Measurements from ENCODE around the gene SLC35E1. TPM values are rescaled to one million over a fixed set of nuclear protein-coding genes. Genes with fewer than 3 reads are reported as not detected.

Gene SLC35E1
- polyA plus RNA-seq, 1 of the 3 experiments (the other 2 are of a cell fraction) = 23.5 TPM

DNA sequence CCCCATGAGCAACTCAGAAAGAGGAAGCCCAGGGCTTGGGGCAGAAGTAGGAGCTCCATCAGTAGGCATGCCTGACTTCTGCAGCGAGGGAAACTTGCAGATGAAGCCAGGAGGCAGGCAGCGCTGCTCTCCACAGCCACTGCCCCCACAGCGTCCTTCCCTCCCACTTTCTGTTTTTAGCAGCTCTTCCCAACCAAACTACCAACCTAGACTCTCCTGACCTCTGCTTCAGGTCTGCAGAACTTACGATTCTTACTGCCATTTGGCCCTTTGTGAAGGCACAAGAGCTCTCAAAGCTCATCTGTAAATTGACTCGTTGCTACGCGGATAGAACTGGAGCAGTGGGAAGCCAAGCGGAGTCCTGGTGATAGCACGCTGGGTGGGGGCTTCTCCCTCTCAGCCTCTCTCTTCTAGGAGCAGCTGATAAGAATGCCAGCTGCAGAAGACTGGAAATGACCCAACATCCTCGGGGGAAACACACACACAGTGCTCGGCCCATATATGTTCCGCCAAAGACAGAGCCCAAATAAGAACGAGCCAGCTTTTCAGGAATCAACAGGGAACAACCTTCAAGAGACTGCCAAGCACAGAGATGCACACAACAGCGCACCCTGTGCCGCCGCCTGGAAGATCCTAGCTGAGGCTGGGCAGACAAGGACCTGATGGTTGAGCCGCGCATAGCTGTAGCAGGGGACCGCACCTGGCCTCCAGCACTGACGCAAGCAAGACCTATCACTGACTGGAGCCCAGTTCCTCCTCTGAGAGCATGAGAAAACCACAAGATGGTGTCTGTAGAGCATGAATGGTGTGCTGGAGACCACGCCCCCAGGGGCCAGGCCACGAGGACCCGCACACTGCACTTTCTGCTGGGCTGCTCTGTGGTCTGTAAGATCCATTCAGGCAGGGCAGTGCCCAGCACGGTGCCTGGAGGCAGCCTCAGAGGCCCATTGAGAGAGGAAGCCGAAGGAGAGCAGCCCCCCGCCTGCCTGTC lies 15.9 kb upstream of the SLC35E1 start:
- CTCF ChIA-PET = interaction anchor here (1.0 to 3.5 kb wide), 3 partner anchors 10 to 61 kb away, joined by 3 to 12 read pairs (median 6); no protein-coding TSS in a partner anchor

DNA sequence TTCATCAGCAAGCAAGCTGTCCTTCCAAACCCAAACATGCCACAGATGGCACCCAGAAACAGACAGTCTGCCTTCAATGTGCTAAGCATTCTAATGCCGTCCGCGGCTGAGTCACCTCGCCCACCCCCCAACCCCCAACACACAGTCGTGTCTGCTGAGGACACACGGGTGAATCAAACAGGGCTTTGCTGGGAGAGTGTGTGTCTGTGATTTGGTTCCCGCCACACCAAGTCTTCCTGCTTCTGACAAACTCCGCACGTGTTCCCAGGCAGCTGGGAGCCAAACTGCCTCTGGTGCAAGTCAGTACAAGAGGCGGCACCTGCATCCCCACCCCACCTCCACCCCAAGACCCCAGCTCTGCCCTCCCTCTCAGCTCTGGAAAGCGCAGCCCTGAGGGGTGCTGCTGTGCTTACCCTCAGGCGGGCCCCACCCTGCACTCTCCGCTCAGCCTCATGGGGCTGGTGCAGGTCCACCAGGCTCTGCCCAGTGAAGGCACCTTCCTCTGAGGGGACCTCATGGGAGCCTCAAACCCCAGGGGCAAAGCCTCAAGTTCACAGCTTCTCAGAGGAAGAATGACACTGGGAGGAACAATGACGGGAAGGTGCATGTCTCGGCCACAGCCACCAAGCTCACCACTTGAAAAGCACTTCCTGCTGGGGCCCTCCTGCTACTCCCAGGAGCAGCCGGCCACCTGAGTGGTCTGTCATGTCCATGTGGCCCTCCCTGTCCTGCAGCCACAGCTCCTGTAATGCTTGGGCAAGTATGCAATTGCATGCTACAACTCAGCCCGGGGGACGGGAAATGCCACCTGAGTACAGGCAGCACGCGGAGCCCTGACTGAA lies 15.0 kb upstream of the SLC35E1 start:
- CTCF ChIA-PET = interaction anchor here (1.0 to 1.2 kb wide), 2 partner anchors 9 to 60 kb away, joined by 3 to 6 read pairs; no protein-coding TSS in a partner anchor
- no peak for DNase-seq

More for the DNA sequence above, 15.9 kb upstream of the SLC35E1 start:
- no peak overlapping the region for H2AFZ ChIP-seq (ENCODE audit: low read depth)
- no peaks in the 10 kb centered on the region for H3K27me3 ChIP-seq (ENCODE audit: insufficient read depth)
- peaks cover 8% of the 10 kb centered on the region for H3F3A ChIP-seq (replicated peaks; ENCODE audit: insufficient read depth)
- H4K20me1 ChIP-seq (ENCODE audit: insufficient read depth) = peaks cover 99% of the 10 kb centered on the region
- H3K4me2 ChIP-seq = peak overlapping the region; percentile 7
- peak overlapping the region in 1 of 2 experiments; percentile 77; a peak in 2 of 4 replicates for H3K27ac ChIP-seq (ENCODE audit: low read depth in 2 of 2, low read length in 1 of 2)
- H3K9me3 ChIP-seq = no peaks in the 10 kb centered on the region
- H3K4me1 ChIP-seq (ENCODE audit: control insufficient read depth in 1 of 2, insufficient read depth in 2 of 2, low read depth in 1 of 2, low read length in 1 of 2) = peaks cover 48 to 85% of the 10 kb centered on the region in 2 experiments
- H3K4me3 ChIP-seq (ENCODE audit: low read depth in 2 of 2, low read length in 1 of 2) = peak overlapping the region in 1 of 2 experiments; percentile 19; a peak in 1 of 4 replicates
- 61% methylated on average over 15 of the region's 26 CpGs for WGBS (ENCODE audit: low lambda C conversion rate)
- POLR2A ChIA-PET = interaction anchor here (0.8 to 1.9 kb wide), 3 partner anchors 11 to 40 kb away, joined by 3 to 10 read pairs (median 5); partner anchors contain the start of genes MED26 and SLC35E1
- no peak overlapping the region for H3K9ac ChIP-seq
- H3K36me3 ChIP-seq (replicated peaks in 1 of 2; ENCODE audit: control insufficient read depth in 1 of 2, insufficient read depth in 2 of 2, low read length in 1 of 2) = no peaks in the 10 kb centered on the region
- H3K79me2 ChIP-seq (ENCODE audit: insufficient read depth) = peaks cover 99% of the 10 kb centered on the region
- peak; percentile 68 for DNase-seq
- TF ChIP-seq RAD21 (IDR thresholded peaks at IDR 0.05; ENCODE audit: low read length) = peak; percentile 31; the same call in 1 of the 2 replicates
- TF ChIP-seq NRF1 (IDR thresholded peaks at IDR 0.05; ENCODE audit: low read depth, low read length) = no peak
- no peak for TF ChIP-seq FOXJ3 (CRISPR knock-in tag; IDR thresholded peaks at IDR 0.05)
- peak; percentile 18; the same call in 1 of the 2 replicates for TF ChIP-seq MXI1 (IDR thresholded peaks at IDR 0.05; ENCODE audit: low read depth, low read length)
- no peak for TF ChIP-seq NFIC (IDR thresholded peaks at IDR 0.05; ENCODE audit: borderline replicate concordance)
- H3K9me2 ChIP-seq = no peaks in the 10 kb centered on the region

More for the DNA sequence above, 15.0 kb upstream of the SLC35E1 start:
- Histone ChIP-seq H3K4me1 (ENCODE audit: control insufficient read depth in 1 of 2, insufficient read depth in 2 of 2, low read depth in 1 of 2, low read length in 1 of 2) (peaks cover 50 to 85% of the 10 kb centered on the region in 2 experiments), H3K4me3 (ENCODE audit: low read depth in 2 of 2, low read length in 1 of 2) (no peak overlapping the region), H2AFZ (ENCODE audit: low read depth) (no peak overlapping the region), H4K20me1 (ENCODE audit: insufficient read depth) (peaks cover 99% of the 10 kb centered on the region), H3K9me2 (no peaks in the 10 kb centered on the region), H3F3A (replicated peaks; ENCODE audit: insufficient read depth) (peaks cover 8% of the 10 kb centered on the region), H3K27ac (ENCODE audit: low read depth in 2 of 2, low read length in 1 of 2) (peak overlapping the region in 1 of 2 experiments; percentile 77; a peak in 2 of 4 replicates), H3K27me3 (ENCODE audit: insufficient read depth) (no peaks in the 10 kb centered on the region), H3K9me3 (no peaks in the 10 kb centered on the region), H3K36me3 (replicated peaks in 1 of 2; ENCODE audit: control insufficient read depth in 1 of 2, insufficient read depth in 2 of 2, low read length in 1 of 2) (no peaks in the 10 kb centered on the region), H3K79me2 (ENCODE audit: insufficient read depth) (peaks cover 99% of the 10 kb centered on the region), H3K9ac (no peak overlapping the region), H3K4me2 (peak overlapping the region; percentile 7; the same call in 1 of the 2 replicates)
- WGBS (ENCODE audit: low lambda C conversion rate) = 69% methylated on average over 8 of the region's 20 CpGs
- POLR2A ChIA-PET = interaction anchor here (0.8 to 1.9 kb wide), 3 partner anchors 12 to 41 kb away, joined by 3 to 10 read pairs (median 5); partner anchors contain the start of genes MED26 and SLC35E1
- TF ChIP-seq, protein P1, sequence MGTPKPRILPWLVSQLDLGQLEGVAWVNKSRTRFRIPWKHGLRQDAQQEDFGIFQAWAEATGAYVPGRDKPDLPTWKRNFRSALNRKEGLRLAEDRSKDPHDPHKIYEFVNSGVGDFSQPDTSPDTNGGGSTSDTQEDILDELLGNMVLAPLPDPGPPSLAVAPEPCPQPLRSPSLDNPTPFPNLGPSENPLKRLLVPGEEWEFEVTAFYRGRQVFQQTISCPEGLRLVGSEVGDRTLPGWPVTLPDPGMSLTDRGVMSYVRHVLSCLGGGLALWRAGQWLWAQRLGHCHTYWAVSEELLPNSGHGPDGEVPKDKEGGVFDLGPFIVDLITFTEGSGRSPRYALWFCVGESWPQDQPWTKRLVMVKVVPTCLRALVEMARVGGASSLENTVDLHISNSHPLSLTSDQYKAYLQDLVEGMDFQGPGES (IDR thresholded peaks at IDR 0.05; ENCODE audit: low read depth, low read length) = no peak
- TF ChIP-seq FOSL2 (IDR thresholded peaks at IDR 0.05; ENCODE audit: borderline replicate concordance, low read depth) = peak; percentile 25; the same call in 1 of the 2 replicates
